Activated CD8-positive, alpha-beta T cell treated with anti-CD3 and anti-CD28 coated beads for 36 hours (primary cell): ENCODE results near the gene PALLD. TPM values are rescaled to one million over a fixed set of nuclear protein-coding genes. Genes with fewer than 3 reads are reported as not detected.

Experiments used
- ATAC-seq: fragments of 200-7000 bp; cut with Tn5 transposase; one replicate; pipeline ENCODE4 v1.10.0; 2021; ENCODE audit warnings: mild to moderate bottlenecking, moderate library complexity
- CTCF ChIA-PET: fragments of 350-600 bp; sonication (Branson Sonifier 250); formaldehyde crosslinking; loops from one replicate; lab custom pipeline; 2021; ENCODE audit warnings: antibody characterized with exemption; lab: Charles Lee
- POLR2A ChIA-PET: fragments of 350-600 bp; sonication (Branson Sonifier 250); formaldehyde crosslinking; loops from one replicate; lab custom pipeline; 2021; ENCODE audit warnings: antibody characterized with exemption; lab: Charles Lee
- DNase-seq: peaks from one replicate; pipeline ENCODE4 v3.0.0-alpha.2; 2020
- H3K27ac Mint-ChIP-seq: one replicate; pipeline ENCODE4 v1.8.0; 2021; ENCODE audit warnings: mild to moderate bottlenecking, mixed read lengths
- H3K27me3 Mint-ChIP-seq: one replicate; pipeline ENCODE4 v1.8.0; 2021; ENCODE audit warnings: mixed read lengths
- H3K36me3 Mint-ChIP-seq: one replicate; pipeline ENCODE4 v1.8.0; 2021; ENCODE audit warnings: low read depth, mixed read lengths
- H3K4me1 Mint-ChIP-seq: one replicate; pipeline ENCODE4 v1.8.0; 2021; ENCODE audit warnings: low read depth, mixed read lengths
- H3K4me3 Mint-ChIP-seq: one replicate; pipeline ENCODE4 v1.8.0; 2021; ENCODE audit warnings: mild to moderate bottlenecking, moderate library complexity, mixed read lengths
- H3K9me3 Mint-ChIP-seq: one replicate; pipeline ENCODE4 v1.8.0; 2021; ENCODE audit warnings: mixed read lengths
- intact Hi-C: fragments of 100-400 bp; cut with micrococcal nuclease; formaldehyde crosslinking; loops from one replicate; pipeline ENCODE4 v1.10.0; 2022
- total RNA-seq, 2 experiments: library from RNA; stranded (reverse); gene quantifications; one replicate each; pipeline ENCODE4 v1.2.3, GENCODE V29; 2021
- TF ChIP-seq, protein P1 (sequence below): fragments of 200-600 bp; IDR thresholded peaks from one replicate; pipeline ENCODE4 v1.8.0; 2022; ENCODE audit warnings: antibody characterized with exemption, mild to moderate bottlenecking

The PALLD gene
- total RNA-seq, 2 experiments from 2014 or later = 0.41 to 0.60 TPM

DNA sequence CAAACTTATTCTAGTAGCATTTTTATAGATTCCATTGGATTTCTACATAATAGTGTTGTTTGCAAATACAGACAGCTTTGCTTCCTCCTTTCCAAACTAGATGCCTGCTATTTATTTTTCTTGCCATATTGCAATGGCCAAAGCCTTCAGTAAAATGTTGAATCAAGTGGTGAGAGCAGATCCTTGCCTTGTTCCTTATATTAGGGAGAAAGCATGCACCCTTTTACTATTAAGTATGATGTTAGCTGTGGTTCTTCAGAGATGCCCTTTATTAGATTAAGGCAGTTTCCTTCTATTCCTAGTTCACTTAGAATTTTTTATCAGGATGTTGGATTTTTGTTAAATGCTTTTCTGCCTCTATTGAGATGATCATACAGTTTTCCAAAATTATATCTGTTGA is 279.5 kb downstream of the PALLD start:
- ChIA-PET POLR2A (interaction anchor here (0.6 kb wide), 1 partner anchor 21 kb away, joined by 3 read pairs; no protein-coding TSS in a partner anchor), CTCF (no interaction called here)
- no peak overlapping the region for H3K27ac Mint-ChIP-seq
- intact Hi-C loops = no loop called here
- DNase-seq (no peak), ATAC-seq (no peak)
- H3K4me1 Mint-ChIP-seq = no peaks in the 10 kb centered on the region
- H3K4me3 Mint-ChIP-seq = no peak overlapping the region
- H3K9me3 Mint-ChIP-seq = peaks cover 6% of the 10 kb centered on the region
- peaks cover 3% of the 10 kb centered on the region for H3K27me3 Mint-ChIP-seq
- TF ChIP-seq, protein P1, sequence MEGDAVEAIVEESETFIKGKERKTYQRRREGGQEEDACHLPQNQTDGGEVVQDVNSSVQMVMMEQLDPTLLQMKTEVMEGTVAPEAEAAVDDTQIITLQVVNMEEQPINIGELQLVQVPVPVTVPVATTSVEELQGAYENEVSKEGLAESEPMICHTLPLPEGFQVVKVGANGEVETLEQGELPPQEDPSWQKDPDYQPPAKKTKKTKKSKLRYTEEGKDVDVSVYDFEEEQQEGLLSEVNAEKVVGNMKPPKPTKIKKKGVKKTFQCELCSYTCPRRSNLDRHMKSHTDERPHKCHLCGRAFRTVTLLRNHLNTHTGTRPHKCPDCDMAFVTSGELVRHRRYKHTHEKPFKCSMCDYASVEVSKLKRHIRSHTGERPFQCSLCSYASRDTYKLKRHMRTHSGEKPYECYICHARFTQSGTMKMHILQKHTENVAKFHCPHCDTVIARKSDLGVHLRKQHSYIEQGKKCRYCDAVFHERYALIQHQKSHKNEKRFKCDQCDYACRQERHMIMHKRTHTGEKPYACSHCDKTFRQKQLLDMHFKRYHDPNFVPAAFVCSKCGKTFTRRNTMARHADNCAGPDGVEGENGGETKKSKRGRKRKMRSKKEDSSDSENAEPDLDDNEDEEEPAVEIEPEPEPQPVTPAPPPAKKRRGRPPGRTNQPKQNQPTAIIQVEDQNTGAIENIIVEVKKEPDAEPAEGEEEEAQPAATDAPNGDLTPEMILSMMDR = no peak
- H3K36me3 Mint-ChIP-seq = no peaks in the 10 kb centered on the region

DNA sequence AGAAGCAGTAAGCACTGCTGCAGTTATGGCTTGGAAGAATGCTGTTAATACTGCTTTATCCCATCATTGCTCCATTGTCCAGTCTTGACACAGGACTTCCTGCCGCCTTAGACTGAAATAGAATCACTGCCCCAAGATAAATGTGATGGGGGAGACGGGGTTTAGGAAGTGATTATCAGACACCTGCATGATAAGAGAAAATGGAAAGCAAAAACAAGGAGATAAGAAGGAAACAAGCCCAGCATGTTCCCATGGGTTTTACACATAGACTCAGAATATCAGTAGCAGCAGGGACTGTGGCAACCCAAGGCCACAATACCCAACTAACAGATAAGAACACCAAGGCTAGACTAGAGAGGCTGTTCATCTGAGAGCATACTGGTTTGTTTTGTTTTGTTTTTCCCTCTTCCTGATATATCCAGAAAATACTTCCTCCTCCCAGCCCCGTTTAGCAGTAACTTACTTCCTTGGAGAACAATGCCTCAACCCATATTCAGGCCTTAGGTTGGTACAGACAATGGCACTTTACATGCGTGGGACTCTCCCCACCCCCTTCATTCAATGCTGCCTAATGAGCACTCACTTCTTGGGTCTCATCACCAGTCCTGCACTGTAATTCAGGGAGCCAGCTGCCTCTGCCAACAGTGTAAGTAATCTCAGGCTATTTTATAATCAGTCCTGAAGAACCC is 280.6 kb downstream of the PALLD start:
- no peaks in the 10 kb centered on the region for H3K36me3 Mint-ChIP-seq
- TF ChIP-seq, protein P1 = no peak
- POLR2A ChIA-PET = interaction anchor here (0.6 kb wide), 1 partner anchor 22 kb away, joined by 3 read pairs; no protein-coding TSS in a partner anchor
- intact Hi-C loops = no loop called here
- H3K27me3 Mint-ChIP-seq = peaks cover 6% of the 10 kb centered on the region
- DNase-seq (no peak), ATAC-seq (no peak)
- CTCF ChIA-PET = interaction anchor here (1.4 kb wide), 1 partner anchor 146 kb away, joined by 3 read pairs; no protein-coding TSS in a partner anchor
- H3K27ac Mint-ChIP-seq = no peak overlapping the region
- peaks cover 6% of the 10 kb centered on the region for H3K9me3 Mint-ChIP-seq
- no peak overlapping the region for H3K4me3 Mint-ChIP-seq
- no peaks in the 10 kb centered on the region for H3K4me1 Mint-ChIP-seq

DNA sequence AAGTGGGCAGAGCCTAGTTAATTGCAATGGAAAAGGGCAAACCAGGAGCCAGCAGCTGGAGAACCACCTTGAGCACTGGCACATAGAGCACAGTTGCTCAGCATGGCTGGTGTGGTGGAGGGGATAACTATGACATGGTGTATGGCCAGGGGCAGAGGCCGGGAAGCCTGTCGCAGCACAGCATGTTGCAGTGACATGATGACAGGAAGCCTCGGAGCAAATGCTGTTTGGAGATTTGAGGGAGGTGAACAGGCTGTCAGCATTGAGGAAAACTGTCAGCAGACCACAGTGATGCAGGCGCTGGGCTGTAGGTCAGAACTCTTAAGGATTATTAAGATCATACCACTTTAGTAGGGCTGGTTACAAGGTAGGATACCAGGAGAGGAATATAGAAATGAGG is 284.5 kb downstream of the PALLD start:
- TF ChIP-seq, protein P1 = no peak
- Mint-ChIP-seq H3K4me3 (no peak overlapping the region), H3K27ac (no peak overlapping the region), H3K27me3 (peaks cover 3% of the 10 kb centered on the region), H3K36me3 (no peaks in the 10 kb centered on the region), H3K9me3 (peaks cover under 1% of the 10 kb centered on the region), H3K4me1 (no peaks in the 10 kb centered on the region)
- ChIA-PET CTCF (no interaction called here), POLR2A (no interaction called here)
- intact Hi-C loops = no loop called here
- no peak for DNase-seq
- no peak for ATAC-seq

DNA sequence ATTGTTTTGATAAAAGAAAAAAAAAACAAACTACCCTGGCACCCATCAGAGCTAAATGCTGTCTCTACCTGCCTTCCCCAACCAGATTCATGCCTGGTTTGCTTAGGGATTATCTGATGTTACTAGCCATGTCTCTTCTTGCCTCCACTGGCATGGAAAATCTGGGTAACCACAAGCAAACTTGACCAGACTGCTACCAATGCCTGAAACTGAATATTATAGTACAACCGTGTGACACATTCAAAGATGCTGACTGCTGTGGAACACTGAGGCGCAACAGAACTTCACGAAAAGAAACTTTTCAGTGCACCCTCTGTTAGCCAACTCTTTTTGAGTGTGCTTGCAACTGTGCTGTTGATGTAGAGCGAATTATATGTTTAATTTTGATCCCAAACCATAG is 285.1 kb downstream of the PALLD start:
- H3K4me1 Mint-ChIP-seq = no peaks in the 10 kb centered on the region
- TF ChIP-seq, protein P1 = no peak
- H3K27ac Mint-ChIP-seq = no peak overlapping the region
- no peaks in the 10 kb centered on the region for H3K9me3 Mint-ChIP-seq
- ChIA-PET POLR2A (no interaction called here), CTCF (no interaction called here)
- H3K27me3 Mint-ChIP-seq = peaks cover 3% of the 10 kb centered on the region
- no peak for DNase-seq
- ATAC-seq = no peak
- no peak overlapping the region for H3K4me3 Mint-ChIP-seq
- H3K36me3 Mint-ChIP-seq = no peaks in the 10 kb centered on the region
- intact Hi-C loops = no loop called here

DNA sequence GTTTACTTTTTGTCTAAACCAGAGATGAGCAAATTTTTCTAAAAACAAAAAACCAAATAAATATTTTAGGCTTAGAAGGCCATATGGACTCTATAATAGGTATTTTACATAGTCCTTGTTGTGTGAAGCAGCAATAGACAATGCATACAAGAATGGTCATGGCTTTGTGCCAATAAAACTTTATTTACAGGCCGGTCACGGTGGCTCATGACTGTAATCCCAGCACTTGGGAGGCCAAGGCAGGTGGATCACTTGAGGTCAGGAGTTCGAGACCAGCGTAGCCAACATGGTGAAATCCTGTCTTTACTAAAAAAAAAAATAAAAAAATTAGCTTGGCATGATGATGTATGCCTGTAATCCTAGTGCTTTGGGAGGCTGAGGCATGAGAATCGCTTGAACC is 285.6 kb downstream of the PALLD start:
- ATAC-seq (no peak), DNase-seq (no peak)
- H3K4me3 Mint-ChIP-seq = no peak overlapping the region
- POLR2A ChIA-PET = interaction anchor here (0.6 kb wide), 1 partner anchor 109 kb away, joined by 3 read pairs; no protein-coding TSS in a partner anchor
- intact Hi-C loops = no loop called here
- no peak overlapping the region for H3K27ac Mint-ChIP-seq
- no peaks in the 10 kb centered on the region for H3K9me3 Mint-ChIP-seq
- no peaks in the 10 kb centered on the region for H3K36me3 Mint-ChIP-seq
- H3K27me3 Mint-ChIP-seq = peaks cover 3% of the 10 kb centered on the region
- CTCF ChIA-PET = interaction anchor here (1.3 kb wide), 1 partner anchor 34 kb away, joined by 4 read pairs; no protein-coding TSS in a partner anchor
- TF ChIP-seq, protein P1 = no peak
- no peaks in the 10 kb centered on the region for H3K4me1 Mint-ChIP-seq
